ENCODE measurements around the gene UQCRH.
"Not testable (repeated sequence)": the region's sequence is repeated elsewhere in the genome, so short reads cannot be mapped to it uniquely, and the experiment has no call there.

The UQCRH gene

GRCh38 chr1:46298387-46298786, 5.1 kb upstream of the UQCRH start:
- no peak for DNase-seq (ENCODE audit: low read depth in 3 of 3, low spot score in 1 of 3)

DNA sequence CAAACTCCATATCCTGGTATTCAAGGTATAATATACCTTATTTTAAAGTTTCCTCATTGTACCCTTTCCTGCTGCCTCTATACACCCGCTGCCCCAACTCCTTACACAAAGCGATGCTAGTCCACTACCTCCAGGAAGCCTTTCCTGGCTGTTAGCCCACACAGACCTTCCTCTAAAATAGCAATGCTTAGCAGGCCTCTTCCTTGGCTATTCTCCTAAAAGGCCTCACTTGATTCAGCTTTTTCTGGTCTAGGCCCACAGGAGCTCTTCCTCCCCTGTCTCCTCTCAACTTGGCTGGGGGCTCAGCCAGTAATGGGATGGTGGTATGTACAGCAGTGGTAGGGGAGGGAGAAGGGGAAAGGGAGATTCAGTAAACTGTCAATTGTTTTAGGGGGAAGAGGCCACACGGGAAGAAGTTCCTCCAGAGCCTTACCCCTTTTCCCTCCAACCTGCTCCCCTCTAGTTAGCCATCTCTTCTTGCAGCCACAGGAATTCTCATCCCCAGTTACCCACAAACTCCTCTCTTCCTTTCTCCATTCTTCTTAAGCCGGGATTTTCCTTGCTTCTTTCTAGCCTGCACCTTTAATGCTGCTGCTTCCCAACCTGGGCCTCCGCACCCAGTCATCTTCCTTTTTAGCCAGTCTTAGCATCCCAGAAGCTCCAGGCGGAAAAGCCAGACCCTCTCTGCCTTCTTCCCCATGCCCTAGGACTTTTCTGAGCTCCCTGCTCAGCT, 2.7 kb upstream of the UQCRH start:
- no peak for DNase-seq (ENCODE audit: low read depth in 3 of 3, low spot score in 1 of 3)

DNA sequence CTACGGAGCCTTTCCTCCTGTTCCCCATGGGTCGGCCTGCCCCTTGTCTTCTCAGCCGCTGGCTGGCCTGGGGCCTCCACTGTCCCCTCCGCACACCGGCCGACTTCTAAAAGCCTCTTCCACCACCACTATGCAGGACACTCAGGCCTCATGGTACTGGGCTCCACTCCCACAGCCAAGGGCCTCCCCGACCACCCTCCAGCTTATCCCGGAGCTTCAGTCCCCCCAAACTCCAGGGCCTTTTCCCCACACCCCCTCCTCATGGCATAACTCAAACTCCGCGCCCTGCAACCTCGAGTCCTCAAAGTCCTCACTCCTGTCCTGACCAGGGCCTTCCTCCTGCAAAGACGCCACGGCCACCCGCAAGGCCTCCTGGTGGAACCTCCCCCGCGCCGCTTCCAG, 2.1 kb upstream of the UQCRH start:
- no peak for DNase-seq (ENCODE audit: low read depth in 3 of 3, low spot score in 1 of 3)

GRCh38 chr1:46301808-46302640, 1.5 kb upstream of the UQCRH start:
- DNase-seq (ENCODE audit: low read depth in 3 of 3, low spot score in 1 of 3) = peak in 1 of 3 donors; percentile 29

DNA sequence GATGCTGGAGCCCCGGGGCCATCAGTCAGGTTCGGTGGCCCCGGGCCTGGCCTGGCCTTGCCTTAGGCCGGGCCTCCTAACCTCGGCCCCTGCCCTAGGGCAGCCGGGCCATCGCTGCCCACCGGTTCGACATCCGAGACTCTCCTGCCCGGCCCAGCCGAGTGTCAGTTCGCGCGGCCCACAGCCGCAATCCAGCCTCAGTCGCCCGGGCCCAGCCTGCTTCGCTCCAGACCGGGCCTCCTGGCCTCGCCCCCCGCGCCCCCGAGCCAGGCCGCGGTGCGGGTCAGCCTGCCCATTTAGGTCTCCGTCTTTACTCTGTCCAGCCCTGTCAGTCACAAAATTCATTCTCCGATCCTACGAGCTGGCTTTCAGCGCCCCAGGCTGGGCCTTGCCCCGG, 859 bp upstream of the UQCRH start:
- no peak for DNase-seq (ENCODE audit: low read depth in 3 of 3, low spot score in 1 of 3)

DNA sequence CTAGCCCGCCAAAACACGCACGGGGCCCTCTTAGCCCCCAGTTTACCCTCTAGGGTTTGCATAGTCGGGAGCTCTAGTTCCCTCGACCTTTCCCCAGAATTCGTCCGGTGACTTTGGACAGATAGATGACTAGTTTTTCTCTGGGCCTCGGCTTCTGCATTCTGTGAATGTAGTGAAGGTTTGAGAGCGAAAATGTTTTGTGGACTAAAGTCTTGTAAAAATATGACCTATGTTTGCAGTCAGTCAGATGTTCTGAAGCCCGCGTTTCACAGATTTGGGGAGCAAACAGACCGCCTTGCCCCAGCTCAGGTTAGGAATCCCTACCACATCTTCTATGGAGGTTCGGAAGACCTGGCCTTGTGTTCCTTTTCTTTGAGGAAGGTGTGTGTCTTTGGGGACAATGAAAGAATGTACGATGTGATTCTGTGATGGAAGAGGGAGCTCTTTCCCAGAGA, 401 bp downstream of the UQCRH start:
- no peak for DNase-seq (ENCODE audit: low read depth in 3 of 3, low spot score in 1 of 3)

GRCh38 chr1:46306159-46306530, 2.6 kb downstream of the UQCRH start:
- DNase-seq (ENCODE audit: low read depth in 3 of 3, low spot score in 1 of 3) = no peak

- DNase-seq (ENCODE audit: low read depth in 3 of 3, low spot score in 1 of 3) = no peak
Observed at GRCh38 chr1:46309401-46310159, 6.1 kb downstream of the UQCRH start.

- no peak for DNase-seq (ENCODE audit: low read depth in 3 of 3, low spot score in 1 of 3)
Observed at GRCh38 chr1:46310321-46310720, 6.8 kb downstream of the UQCRH start.

DNA sequence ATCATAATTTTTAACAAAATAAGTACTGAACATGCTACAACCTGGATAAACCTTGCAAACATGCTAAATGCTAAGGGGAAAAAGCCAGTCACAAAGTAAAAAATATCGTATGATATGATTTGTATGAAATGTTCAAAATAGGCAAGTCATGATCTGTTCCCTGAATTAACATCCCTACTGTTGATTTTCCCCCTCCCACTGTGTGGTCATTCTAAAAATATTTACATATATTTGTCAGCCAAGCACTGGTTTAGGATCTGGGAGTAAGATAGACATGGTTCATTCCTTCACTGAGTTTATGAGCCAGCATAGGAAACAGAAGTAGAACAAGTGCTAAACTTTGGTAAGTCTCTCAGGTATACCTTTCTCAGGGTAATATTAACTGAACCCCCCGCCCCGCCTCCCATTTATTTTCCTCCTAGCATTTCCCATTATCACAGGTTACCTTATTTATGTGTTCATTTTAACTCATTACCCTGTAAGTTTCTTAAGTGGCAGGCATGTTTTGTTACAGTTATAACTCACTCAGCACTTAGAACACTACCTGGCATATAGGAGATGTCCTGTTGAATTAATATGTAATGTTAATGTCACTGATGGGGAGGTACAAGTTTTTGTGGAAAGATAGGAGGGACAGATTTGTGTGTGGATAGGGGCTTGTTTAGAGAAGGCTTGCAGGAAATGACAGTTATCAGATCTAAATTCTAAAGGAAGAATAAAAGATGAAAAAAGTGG, 12.3 kb downstream of the UQCRH start:
- DNase-seq (ENCODE audit: low read depth in 3 of 3, low spot score in 1 of 3) = no peak

DNA sequence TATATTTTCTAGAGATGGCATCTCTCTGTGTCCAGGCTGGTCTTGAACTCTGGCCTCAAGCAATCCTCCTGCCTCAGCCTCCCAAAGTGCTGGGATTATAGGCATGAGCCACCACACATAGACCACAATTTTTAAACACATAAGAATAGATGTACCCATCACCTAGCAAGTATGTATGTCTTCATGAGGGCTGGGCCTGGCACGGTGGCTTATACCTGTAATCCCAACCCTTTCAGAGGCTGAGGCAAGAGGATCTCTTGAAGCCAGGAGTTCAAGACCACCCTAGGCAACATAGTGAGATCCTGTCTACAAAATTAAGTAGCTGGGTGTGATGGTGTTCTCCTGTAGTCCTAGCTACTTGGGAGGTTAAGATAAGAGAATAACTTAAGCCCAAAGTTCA, 13.8 kb downstream of the UQCRH start:
- no peak for DNase-seq (ENCODE audit: low read depth in 3 of 3, low spot score in 1 of 3)

GRCh38 chr1:46319301-46319700, 15.8 kb downstream of the UQCRH start:
- not testable (repeated sequence) for DNase-seq (ENCODE audit: low read depth in 3 of 3, low spot score in 1 of 3)

DNA sequence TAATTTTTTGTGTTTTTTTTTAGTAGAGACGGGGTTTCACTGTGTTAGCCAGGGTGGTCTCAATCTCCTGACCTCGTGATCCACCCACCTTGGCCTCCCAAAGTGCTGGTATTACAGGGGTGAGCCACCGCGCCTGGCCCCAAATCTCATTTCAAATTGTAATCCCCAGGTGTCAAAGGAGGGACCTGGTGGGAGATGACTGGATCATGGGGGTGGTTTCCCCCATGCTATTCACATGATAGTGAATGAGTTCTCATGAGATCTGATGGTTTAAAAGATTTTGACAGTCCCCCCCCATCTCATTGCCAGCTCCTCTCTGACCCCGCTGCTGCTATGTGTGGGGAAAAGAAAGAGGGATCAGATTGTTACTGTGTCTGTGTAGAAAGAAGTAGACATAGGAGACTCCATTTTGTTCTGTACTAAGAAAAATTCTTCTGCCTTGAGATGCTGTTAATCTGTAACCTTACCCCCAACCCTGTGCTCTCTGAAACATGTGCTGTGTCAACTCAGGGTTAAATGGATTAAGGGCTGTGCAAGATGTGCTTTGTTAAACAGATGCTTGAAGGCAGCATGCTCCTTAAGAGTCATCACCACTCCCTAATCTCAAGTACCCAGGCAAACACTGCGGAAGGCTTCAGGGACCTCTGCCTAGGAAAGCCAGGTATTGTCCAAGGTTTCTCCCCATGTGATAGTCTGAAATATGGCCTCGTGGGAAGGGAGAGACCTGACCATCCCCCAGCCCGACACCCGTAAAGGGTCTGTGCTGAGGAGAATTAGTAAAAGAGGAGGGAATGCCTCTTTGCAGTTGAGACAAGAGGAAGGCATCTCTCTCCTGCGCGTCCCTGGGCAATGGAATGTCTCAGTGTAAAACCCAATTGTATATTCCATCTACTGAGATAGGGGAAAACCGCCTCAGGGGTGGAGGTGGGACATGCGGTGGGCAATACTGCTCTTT, 16.7 kb downstream of the UQCRH start:
- DNase-seq (ENCODE audit: low read depth in 3 of 3, low spot score in 1 of 3) = not testable (repeated sequence)

GRCh38 chr1:46322191-46322590, 18.7 kb downstream of the UQCRH start:
- not testable (repeated sequence) for DNase-seq (ENCODE audit: low read depth in 3 of 3, low spot score in 1 of 3)

DNA sequence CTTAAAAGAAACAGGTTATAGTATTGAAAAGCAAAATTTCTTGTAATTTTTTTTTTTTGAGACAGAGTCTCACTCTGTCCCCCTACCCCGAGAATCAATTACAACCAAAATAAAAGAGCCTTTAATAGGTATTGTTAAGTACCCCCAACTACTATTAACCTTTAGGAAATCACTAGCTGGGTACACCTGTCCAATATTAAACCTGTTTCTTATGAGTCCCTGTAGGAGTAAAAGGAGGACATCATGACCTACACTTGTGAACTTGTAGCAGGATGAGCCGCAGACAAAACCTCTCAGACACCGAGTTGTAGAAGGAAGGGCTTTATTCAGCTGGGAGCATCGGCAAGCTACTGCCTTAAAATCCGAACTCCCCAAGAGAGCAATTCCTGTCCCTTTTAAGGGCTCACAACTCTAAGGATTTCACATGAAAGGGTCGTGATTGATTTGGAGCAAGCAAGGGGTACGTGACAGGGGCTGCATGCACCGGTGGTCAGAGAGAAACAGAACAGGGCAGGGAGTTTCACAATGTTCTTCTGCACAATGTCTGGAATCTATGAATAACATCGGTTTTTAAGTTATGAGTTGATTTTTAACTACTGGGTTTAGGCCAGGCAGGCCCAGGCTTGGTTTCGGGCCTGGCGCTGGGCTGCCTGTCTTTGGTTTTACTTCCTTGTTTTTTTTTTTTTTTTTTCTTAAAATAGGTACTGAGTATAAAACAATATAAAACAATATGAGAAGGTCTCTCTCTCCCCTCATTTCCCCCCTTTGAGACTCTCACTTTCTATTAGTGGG, 22.0 kb downstream of the UQCRH start:
- not testable (repeated sequence) for DNase-seq (ENCODE audit: low read depth in 3 of 3, low spot score in 1 of 3)

DNA sequence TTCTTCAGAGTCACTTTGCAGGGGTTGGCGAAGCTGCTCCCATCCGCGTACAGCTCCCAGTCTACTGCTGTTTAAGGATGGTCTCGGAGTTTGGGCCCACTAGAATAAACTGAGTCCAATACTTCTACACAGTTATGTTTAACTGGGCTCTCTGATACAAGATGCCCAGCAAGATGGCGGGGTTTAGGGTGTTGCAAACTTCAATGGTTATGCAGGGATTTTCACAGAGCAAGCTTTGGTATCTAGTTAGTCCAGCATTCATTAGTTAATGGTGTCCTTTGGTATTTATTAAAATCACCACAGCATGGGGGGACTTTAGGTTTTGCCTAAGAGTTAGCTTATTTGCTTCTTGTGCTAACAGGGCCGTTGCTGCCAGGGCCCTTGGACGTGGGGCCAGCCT, 24.7 kb downstream of the UQCRH start:
- not testable (repeated sequence) for DNase-seq (ENCODE audit: low read depth in 3 of 3, low spot score in 1 of 3)

GRCh38 chr1:46329807-46330206, 26.3 kb downstream of the UQCRH start:
- not testable (repeated sequence) for DNase-seq (ENCODE audit: low read depth in 3 of 3, low spot score in 1 of 3)

DNA sequence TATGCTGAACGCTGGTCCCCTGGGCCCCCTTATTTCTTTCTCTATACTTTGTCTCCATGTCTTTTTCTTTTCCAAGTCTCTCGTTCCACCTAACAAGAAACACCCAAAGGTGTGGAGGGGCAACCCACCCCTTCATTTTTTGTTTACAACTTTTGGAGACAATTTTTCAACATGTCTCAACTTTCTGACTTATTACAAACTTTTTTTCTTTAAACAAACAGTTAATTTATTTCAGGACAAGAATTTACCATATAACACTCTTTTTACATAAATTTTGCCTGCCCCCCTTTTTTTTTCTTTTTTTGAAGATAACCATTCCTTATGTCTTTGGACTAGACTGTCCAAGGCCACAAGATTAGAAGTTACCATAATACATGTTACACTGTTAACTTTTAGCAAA, 26.9 kb downstream of the UQCRH start:
- DNase-seq (ENCODE audit: low read depth in 3 of 3, low spot score in 1 of 3) = not testable (repeated sequence)

Measured in stimulated activated CD4-positive, alpha-beta T cell treated with anti-CD3 and anti-CD28 coated beads, TNF-alpha, amount 100 ng/mL, for 1 hour (primary cell).